Lung microvascular endothelial cell (primary cell): ENCODE data around the gene EXOC4. TPM values are rescaled to one million over a fixed set of nuclear protein-coding genes. Genes with fewer than 3 reads are reported as not detected.

Experiments
- DNase-seq, 2 donors: peaks; one replicate each; pipeline versions ENCODE4 v3.0.0 to v3.0.0-alpha.2; 2010; ENCODE audit warnings: low read depth in 2 of 2
- total RNA-seq: library from RNA; depleted of rRNA; stranded (reverse); fragments of >200 nt; gene quantifications from 2 replicates; pipeline ENCODE4 v1.2.1, GENCODE V29; 2014

Gene EXOC4
- total RNA-seq, 1 donor from 2014 or later: 103 TPM

DNA sequence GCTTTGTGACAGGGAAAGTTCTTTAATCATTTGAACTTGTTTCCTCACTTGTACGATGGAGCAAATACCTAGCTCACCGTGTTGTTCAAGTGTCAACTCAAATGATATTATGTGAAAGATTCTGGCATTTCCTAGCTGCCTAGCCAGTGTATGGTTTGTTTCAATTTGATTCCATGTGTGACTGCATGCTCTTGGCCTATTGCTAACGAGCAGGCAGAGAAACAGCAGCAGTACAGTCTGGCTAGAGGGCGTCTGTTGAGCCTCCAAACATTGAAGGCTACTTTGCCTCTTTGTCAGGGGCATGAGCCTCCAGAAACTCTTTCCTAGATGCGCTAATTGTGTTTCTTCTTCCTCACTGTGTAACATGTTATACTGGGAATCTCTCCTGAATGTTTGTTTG is 417.4 kb downstream of the EXOC4 start:
- no peak for DNase-seq

DNA sequence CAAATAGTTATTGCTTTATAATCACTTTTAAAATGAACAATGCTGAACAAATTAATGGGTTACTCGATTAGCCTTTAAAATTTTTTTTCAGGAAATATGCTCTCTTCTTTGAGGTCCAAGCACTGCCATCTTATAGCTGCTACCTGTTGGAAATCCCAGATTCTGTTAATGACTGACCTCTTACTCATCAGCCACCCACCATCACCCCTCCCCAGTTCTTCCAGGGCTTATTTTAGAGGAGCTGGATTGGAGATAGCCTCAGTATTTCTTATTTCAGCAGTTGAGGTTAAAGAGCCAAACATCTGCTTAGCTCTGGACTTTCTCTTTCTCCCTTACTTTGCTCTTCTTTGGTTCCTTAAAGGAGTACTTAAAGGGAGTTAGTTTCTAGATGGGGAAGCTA is 420.0 kb downstream of the EXOC4 start:
- DNase-seq: no peak

DNA sequence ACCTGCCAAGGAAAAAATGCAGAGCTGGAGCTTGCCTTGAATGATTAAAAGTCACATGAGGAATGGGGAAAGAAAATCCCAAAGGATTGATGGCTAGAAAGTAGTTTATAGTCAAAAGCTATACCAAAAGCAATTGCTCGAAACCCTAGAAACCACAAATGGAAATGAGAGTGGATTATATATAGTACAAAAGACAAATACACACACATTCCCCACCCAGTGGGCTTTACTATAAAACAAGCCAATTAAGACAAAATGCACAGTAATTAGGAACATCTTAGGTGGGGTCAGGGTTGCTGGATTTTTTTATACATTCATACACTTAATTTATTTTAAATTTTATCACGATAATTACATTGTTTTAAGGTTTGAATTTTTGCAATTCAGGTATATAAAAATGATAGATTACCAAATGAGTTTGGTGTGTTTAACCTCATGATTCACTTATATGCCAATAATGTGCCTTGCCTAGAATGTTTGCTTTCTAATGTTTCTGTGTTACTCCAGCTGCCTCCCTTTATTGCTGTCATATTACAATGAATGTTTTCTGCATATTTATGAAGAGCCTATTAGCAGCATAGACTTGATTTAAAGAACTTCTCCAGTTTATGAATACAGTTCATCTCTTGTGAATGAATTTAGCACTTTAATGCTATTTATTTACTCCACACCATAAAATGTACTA is 421.3 kb downstream of the EXOC4 start:
- no peak for DNase-seq

- DNase-seq: no peak
These were observed 422.8 kb downstream of the EXOC4 start for GRCh38 chr7:133675510-133676218.

- DNase-seq: peak in 1 of 2 donors; percentile 67
These were observed 424.0 kb downstream of the EXOC4 start for GRCh38 chr7:133676805-133677370.

DNA sequence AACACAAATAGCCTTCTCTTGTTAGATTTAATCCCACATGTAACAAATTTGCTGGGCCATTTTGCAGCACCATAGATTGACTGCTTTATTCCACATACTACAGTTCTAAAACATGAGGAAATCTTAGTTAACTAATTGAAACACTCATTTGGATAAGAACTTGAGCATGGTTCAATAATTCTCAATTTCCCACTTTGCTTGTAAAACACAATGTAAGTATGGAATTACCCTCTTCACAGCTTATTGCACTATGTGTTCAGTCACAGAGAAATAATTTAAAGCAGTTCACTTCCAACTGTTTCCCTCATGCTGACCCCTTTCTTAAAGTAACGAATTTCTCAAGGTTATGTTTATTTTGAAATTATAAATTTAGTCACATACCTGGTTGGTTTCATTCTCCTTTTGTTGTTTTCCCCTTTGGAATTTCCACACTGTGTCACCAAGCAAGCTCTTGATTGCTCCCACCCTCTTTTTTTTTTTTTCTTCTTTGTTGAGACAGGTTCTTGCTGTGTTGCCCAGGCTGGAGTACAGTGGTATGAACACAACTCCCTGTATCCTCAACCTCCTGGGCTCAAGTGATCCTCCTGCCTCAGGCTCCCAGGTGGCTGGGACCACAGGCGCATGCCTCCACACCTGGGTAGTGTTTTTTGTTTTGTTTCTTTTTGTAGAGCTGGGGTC is 425.4 kb downstream of the EXOC4 start:
- no peak for DNase-seq

- no peak for DNase-seq
These were observed 427.1 kb downstream of the EXOC4 start for GRCh38 chr7:133679977-133680376.

DNA sequence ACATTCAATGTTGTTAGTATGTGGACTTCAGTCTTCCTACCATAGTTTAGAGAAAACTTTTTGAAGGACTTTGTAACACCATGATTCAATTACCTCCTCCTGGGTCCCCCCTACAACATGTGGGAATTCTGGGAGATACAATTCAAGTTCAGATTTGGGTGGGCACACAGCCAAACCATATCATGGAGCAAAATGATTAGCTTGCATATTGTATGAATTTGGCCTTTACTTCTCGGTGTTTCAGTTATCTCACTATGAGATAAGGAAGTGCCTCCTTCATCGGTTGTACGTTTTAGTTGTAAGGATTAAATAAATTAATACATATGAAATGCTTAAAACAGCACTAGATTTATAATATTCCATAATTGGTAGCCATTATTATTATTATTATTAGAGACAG is 428.7 kb downstream of the EXOC4 start:
- DNase-seq: no peak

DNA sequence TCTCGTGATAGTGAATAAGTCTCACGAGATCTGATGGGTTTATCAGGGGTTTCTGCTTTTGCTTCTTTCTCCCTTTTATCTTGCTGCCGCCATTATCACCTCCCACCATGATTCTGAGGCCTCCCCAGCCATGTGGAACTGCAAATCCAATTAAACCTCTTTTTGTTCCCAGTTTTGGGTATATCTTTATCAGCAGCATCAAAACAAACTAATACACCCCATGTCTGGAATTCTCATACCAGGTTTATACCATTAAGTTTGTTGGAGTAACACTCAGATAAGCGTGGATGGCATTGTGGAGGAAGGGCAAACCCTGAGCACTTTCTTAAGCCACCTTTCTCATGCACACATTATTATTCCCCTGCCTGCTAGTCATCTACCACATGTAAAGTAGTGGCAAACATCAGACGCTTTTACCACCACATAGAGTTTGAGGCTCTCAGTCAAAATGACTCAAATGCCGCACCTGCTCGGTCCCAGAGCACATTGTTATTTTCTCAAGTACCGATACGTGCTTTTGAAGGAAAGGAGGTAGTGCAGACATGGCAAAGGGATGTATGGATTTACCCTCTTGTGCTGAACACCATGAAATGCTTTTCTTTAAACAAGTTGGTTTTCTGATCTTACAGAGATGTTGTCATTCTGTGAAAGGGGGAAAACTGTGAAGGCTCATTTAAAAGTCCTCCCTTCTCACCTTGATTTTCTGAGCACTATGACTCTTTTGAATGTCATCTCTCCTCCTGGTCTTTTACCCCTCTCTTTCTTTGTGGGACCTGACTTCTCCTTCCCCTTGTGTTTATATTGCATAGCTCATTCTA is 429.7 kb downstream of the EXOC4 start:
- DNase-seq: no peak

DNA sequence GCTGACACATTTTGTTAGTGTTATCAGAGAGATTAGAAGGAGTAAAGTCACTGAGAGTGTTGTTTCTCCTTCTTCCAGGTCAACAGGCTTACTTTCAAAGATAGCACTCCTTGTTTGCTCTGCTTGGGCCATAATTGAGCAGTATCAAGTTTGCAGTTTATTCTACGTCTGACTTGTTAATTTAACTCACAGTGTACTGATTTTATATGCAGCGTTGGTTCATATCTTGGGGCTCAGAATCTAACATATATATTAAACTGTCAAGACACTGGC is 430.2 kb downstream of the EXOC4 start:
- no peak for DNase-seq

GRCh38 chr7:133688483-133689239 is 435.8 kb downstream of the EXOC4 start:
- DNase-seq: no peak

DNA sequence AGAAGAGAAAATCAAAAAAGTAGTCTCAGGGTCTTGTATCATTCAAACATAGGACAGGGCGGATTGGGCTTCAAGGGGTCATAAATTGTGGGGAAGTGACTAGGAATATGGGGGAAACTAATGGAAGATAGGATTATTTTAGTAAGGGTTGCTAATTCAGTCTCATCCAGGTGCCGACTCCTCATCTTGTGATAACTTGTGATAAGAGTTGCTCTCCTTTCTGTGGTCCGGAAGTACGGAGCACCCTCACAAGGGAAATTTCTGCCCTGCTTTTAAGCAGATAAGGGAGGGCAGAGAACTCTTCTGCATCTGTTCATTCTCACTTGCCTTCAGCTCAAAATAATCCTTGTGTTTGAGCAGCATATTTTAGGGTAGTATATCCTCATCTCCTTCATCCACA is 437.9 kb downstream of the EXOC4 start:
- DNase-seq: no peak

DNA sequence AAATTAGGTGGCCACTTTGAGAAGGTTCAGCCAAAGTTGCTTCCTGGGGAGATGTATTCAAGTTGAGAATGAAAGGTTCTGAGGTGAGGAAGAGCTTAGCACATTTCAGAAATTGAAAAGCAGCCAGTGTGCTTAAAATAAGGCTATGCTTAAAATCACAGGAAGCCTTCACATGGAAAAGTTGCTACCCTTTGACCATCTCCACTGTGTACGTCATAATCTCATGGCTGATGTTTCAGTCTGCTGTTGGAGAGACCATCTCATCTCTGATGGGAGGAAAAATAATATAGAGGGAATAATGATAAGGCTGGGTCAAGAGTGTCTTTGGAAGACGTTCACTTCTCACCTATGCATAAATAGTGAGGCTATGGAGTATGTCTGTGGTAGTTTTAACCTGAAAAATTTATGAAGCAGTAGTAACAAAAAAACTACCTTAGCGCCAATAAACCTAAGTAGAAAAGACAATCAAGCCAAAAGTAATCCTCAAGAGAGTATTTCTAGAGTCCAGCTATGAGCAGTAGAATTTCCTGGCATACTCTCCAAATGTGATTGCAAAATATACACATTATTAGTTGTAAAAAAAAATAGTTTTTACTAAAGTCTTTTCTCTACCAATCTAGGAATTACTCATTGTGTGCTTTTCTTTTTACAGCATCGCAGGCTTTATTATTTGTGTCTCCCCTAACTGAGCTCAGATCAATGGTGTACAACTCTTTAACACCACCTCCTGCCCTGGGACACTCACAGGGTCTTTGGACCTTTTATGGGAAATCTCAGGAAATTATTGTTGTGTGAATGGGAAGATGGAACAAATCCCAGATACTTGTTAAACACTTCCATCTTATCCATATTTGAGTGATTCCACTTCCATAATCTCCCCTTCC is 439.1 kb downstream of the EXOC4 start:
- no peak for DNase-seq

DNA sequence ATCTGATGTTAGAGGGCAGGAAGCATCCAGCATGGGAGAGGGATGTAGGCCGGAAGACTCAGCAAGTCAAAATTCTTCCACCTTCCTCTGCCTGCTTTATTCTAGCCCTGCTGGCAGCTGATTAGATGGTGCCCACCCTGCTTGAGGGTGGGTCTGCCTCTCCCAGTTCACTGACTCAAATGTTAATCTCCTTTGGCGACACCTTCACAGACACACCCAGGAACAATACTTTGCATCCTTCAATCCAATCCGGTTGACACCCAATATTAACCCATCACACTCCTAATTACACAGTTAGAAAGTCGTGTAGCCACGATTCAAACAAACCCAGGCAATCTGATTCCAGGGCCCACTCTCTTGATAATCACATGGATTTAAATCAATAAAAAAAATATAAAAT is 440.4 kb downstream of the EXOC4 start:
- no peak for DNase-seq

GRCh38 chr7:133696056-133696455 is 443.2 kb downstream of the EXOC4 start:
- DNase-seq: no peak

GRCh38 chr7:133697585-133697984 is 444.7 kb downstream of the EXOC4 start:
- DNase-seq: no peak

DNA sequence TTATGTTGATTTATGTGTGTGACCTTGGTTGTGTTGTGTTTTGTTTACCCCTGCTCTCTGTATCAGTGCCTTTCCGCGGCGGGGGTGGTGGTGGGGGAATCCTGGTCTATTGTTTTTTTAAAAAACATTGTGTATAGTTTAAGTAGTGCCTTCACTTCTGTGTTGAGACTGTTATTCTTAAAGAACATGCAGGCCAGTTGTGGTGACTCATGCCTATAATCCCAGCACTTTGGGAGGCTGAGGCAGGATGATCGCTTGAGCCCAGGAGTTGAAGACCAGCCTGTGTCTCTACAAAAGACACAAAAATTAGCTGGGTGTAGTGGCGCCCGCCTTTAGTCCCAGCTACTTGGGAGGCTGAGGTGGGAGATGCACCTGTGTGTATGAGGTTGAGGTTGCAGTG is 445.2 kb downstream of the EXOC4 start:
- DNase-seq: peak in 1 of 2 donors; percentile 16

DNA sequence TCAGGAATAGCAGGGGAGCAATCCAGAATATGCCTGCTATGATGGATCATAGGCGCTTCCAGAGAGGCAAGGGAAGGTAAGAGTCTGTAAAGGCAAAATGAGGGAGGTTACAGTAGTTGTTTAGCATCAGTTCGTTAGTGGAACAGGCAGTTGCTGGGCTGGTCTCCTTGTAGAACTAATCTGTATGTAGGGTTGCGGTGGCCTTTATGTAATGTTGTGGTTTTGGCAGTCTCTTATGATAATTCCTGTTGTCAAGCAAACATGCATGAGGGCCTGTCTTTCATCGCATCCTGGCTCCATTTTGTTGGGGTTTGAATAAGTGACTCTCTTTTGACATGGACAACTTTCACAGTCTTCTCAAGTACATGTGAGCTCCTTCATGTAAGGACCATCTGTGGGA is 446.5 kb downstream of the EXOC4 start:
- no peak for DNase-seq

DNA sequence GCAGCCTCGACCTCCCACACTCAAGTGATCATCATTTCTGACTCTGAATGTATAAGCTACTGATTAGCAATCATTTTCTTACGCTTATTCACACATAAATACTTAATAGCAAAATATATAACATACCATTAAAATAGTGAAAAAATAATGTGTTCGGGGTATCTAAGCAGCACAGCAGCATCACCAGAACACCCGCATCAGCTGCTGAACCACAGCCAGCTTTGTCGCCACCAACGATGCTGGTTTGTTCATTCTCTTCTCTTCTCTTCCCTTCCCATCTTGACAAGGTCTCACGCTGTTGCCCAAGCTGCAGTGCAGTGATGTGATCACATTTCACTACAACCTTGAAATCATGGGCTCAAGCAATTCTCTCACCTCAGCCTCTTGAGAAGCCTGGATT is 449.2 kb downstream of the EXOC4 start:
- no peak for DNase-seq

- DNase-seq: no peak
These were observed 450.1 kb downstream of the EXOC4 start for GRCh38 chr7:133702960-133703359.
